Activated CD8-positive, alpha-beta T cell treated with anti-CD3 and anti-CD28 coated beads, Interleukin-2, amount 10 ng/mL, durations not matched to agents 7 days and 5 days (primary cell): ENCODE data around the gene PSEN1. TPM values are rescaled to one million over a fixed set of nuclear protein-coding genes. Genes with fewer than 3 reads are reported as not detected.
A peak's percentile ranks its signal among the peaks of the same experiment; 100 is the strongest.

Experiments used
- ATAC-seq: fragments of 150-1000 bp; cut with Tn5 transposase; one replicate; pipeline ENCODE4 v1.10.0; 2021; ENCODE audit warnings: moderate library complexity
- CTCF ChIA-PET: fragments of 350-600 bp; sonication (Branson Sonifier 250); formaldehyde crosslinking; loops from one replicate; lab custom pipeline; 2021; ENCODE audit warnings: antibody characterized with exemption; lab: Charles Lee
- POLR2A ChIA-PET: fragments of 350-600 bp; sonication (Branson Sonifier 250); formaldehyde crosslinking; loops from one replicate; lab custom pipeline; 2021; ENCODE audit warnings: antibody characterized with exemption; lab: Charles Lee
- DNase-seq: peaks from one replicate; pipeline ENCODE4 v3.0.0-alpha.2; 2020
- H3K27ac Mint-ChIP-seq: one replicate; pipeline ENCODE4 v1.8.0; 2021; ENCODE audit warnings: mild to moderate bottlenecking, mixed read lengths
- H3K27me3 Mint-ChIP-seq: one replicate; pipeline ENCODE4 v1.8.0; 2021; ENCODE audit warnings: low read depth, mixed read lengths
- H3K36me3 Mint-ChIP-seq: one replicate; pipeline ENCODE4 v1.8.0; 2021; ENCODE audit warnings: low read depth, mixed read lengths
- H3K4me1 Mint-ChIP-seq: one replicate; pipeline ENCODE4 v1.8.0; 2021; ENCODE audit warnings: low read depth, mixed read lengths
- H3K4me3 Mint-ChIP-seq: one replicate; pipeline ENCODE4 v1.8.0; 2021; ENCODE audit warnings: mild to moderate bottlenecking, mixed read lengths
- H3K9me3 Mint-ChIP-seq: one replicate; pipeline ENCODE4 v1.8.0; 2022; ENCODE audit warnings: mixed read lengths; ENCODE audit not compliant: insufficient read depth
- total RNA-seq, 2 experiments: library from RNA; stranded (reverse); gene quantifications; one replicate each; pipeline ENCODE4 v1.2.3, GENCODE V29; 2021

PSEN1 gene
- 10 to 100 TPM; 33.0 to 33.7 TPM for total RNA-seq

DNA sequence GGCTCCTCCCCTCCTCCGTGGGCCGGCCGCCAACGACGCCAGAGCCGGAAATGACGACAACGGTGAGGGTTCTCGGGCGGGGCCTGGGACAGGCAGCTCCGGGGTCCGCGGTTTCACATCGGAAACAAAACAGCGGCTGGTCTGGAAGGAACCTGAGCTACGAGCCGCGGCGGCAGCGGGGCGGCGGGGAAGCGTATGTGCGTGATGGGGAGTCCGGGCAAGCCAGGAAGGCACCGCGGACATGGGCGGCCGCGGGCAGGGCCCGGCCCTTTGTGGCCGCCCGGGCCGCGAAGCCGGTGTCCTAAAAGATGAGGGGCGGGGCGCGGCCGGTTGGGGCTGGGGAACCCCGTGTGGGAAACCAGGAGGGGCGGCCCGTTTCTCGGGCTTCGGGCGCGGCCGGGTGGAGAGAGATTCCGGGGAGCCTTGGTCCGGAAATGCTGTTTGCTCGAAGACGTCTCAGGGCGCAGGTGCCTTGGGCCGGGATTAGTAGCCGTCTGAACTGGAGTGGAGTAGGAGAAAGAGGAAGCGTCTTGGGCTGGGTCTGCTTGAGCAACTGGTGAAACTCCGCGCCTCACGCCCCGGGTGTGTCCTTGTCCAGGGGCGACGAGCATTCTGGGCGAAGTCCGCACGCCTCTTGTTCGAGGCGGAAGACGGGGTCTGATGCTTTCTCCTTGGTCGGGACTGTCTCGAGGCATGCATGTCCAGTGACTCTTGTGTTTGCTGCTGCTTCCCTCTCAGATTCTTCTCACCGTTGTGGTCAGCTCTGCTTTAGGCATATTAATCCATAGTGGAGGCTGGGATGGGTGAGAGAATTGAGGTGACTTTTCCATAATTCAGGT lies at the start of gene PSEN1:
PSEN1 (plus strand) TSS at position 121 of the 839 bp plus-strand sequence. CDS start 11,513 bp downstream, outside the sequence.
- Mint-ChIP-seq H3K27ac (peak within 1 kb of the TSS; percentile 97), H3K27me3 (no peaks in the 10 kb centered on the region), H3K4me1 (peaks cover 27% of the 10 kb centered on the region), H3K4me3 (peak within 1 kb of the TSS; percentile 80), H3K36me3 (peaks cover 36% of the 10 kb centered on the region), H3K9me3 (peaks cover 2% of the 10 kb centered on the region)
- ATAC-seq (peak; percentile 94), DNase-seq (peak; percentile 99)
- CTCF ChIA-PET, result interaction anchor here (0.7 to 1.9 kb wide), 4 partner anchors 20 to 155 kb away, joined by 3 to 5 read pairs (median 4); no protein-coding TSS in a partner anchor
- POLR2A ChIA-PET, result interaction anchor here (0.6 to 2.3 kb wide), 11 partner anchors 11 to 750 kb away, joined by 3 to 13 read pairs (median 4); partner anchors contain the start of genes RBM25, RIOX1 and ZNF410

DNA sequence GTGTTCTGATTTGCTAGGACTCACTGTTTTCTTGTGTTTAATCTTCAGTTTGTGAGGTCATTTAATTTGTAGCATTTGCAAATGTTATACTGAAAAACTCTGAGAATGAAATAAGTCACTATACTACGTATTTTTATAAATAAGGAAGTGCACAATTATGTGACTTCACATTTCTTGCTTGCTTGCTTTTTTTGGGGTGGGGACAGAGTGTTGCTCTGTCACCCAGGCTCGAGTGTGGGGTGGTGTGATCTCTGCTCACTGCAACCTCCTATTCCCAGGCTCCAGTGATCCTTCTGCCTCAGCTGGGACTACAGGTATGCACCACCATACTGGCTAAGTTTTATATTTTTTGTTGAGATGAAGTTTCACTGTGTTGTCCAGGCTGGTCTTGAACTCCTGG lies 45.3 kb upstream of the PSEN1 start:
- Mint-ChIP-seq H3K9me3 (no peaks in the 10 kb centered on the region), H3K4me1 (no peaks in the 10 kb centered on the region), H3K27ac (no peak overlapping the region), H3K4me3 (no peak overlapping the region), H3K27me3 (no peaks in the 10 kb centered on the region), H3K36me3 (peaks cover 61% of the 10 kb centered on the region)
- ATAC-seq, result no peak
- CTCF ChIA-PET, result interaction anchor here (1.9 kb wide), 1 partner anchor 11 kb away, joined by 6 read pairs; no protein-coding TSS in a partner anchor
- no peak for DNase-seq
- POLR2A ChIA-PET, result interaction anchor here (0.6 kb wide), 1 partner anchor 478 kb away, joined by 3 read pairs; the partner anchor contains the start of gene ACOT2

DNA sequence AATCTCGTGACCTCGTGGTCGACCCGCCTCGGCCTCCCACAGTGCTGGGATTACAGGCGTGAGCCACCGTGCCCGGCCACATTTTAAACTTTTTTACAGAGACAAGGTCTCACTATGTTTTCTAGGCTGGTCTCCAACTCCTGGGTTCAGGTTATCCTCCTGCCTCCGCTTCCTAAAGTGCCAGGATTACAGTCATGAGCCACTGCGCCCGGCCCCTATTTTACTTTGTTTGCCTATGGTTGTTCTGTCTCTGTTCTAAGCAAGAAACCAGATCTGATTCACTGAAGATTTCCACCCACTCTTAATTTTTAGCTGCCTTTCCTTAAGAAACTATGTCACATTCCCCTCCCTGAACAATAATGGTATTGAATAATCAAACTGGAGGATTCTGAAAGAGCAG lies 38.9 kb upstream of the PSEN1 start:
- Mint-ChIP-seq H3K4me3 (no peak overlapping the region), H3K9me3 (no peaks in the 10 kb centered on the region), H3K27me3 (no peaks in the 10 kb centered on the region), H3K4me1 (no peaks in the 10 kb centered on the region), H3K36me3 (peaks cover 54% of the 10 kb centered on the region), H3K27ac (peak overlapping the region; percentile 28)
- POLR2A ChIA-PET, result no interaction called here
- DNase-seq (no peak), ATAC-seq (no peak)
- CTCF ChIA-PET, result interaction anchor here (1.2 kb wide), 1 partner anchor 12 kb away, joined by 3 read pairs; no protein-coding TSS in a partner anchor

DNA sequence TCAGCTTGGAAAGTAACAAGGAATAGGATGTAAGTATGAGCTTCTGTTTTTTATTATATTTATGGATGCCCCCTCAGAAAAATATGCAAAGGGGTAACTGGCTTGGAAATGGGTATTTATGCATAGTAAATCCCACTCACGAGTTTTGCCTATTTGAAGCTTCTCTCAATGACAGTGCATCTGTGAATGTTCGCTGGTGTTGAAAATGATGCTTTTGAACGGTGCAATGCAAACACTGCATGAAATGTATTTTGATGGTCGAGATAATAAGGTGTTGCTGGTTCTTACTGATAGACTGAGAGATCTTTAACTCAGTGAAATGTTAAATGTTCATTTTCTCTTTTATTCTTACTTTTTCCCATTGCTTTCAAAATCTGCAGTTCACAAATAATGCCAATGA lies 36.0 kb upstream of the PSEN1 start:
- DNase-seq, result no peak
- POLR2A ChIA-PET, result interaction anchor here (0.6 kb wide), 1 partner anchor 22 kb away, joined by 3 read pairs; no protein-coding TSS in a partner anchor
- H3K36me3 Mint-ChIP-seq, result peaks cover 64% of the 10 kb centered on the region
- CTCF ChIA-PET, result interaction anchor here (1.5 kb wide), 1 partner anchor 36 kb away, joined by 4 read pairs; the partner anchor contains the start of gene PSEN1
- H3K27ac Mint-ChIP-seq, result no peak overlapping the region
- H3K27me3 Mint-ChIP-seq, result no peaks in the 10 kb centered on the region
- H3K9me3 Mint-ChIP-seq, result no peaks in the 10 kb centered on the region
- H3K4me1 Mint-ChIP-seq, result no peaks in the 10 kb centered on the region
- H3K4me3 Mint-ChIP-seq, result no peak overlapping the region
- ATAC-seq, result no peak

DNA sequence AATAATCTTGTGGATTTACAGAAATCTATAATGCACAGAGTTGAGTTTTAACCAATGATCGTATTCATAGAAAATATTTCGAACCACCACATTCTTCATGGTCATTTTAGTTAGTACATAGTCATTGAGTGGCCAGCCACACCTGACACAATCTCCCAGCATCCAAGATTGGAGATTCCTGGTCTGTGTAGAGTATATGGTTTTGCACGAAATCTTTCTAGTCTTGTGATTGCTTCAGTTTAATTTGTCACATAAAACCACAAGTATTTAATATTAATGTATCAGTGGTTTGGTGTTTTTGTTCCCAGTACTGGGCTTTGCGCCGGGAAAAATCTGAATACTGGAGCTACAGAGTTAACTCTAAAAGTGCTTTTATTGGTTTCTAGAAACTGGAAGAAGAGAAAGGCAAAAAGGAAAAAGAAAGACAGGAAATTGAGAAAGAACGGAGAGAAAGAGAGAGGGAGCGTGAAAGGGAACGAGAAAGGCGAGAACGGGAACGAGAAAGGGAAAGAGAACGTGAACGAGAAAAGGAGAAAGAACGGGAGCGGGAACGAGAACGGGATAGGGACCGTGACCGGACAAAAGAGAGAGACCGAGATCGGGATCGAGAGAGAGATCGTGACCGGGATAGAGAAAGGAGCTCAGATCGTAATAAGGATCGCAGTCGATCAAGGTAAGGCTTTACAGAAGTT lies 33.4 kb upstream of the PSEN1 start:
- no peak overlapping the region for H3K27ac Mint-ChIP-seq
- ATAC-seq (no peak), DNase-seq (no peak)
- peaks cover 62% of the 10 kb centered on the region for H3K36me3 Mint-ChIP-seq
- no peaks in the 10 kb centered on the region for H3K27me3 Mint-ChIP-seq
- no peaks in the 10 kb centered on the region for H3K9me3 Mint-ChIP-seq
- H3K4me1 Mint-ChIP-seq, result no peaks in the 10 kb centered on the region
- CTCF ChIA-PET, result interaction anchor here (1.8 kb wide), 1 partner anchor 13 kb away, joined by 6 read pairs; no protein-coding TSS in a partner anchor
- POLR2A ChIA-PET, result interaction anchor here (1.0 kb wide), 1 partner anchor 45 kb away, joined by 4 read pairs; the partner anchor contains the start of gene RBM25
- no peak overlapping the region for H3K4me3 Mint-ChIP-seq

DNA sequence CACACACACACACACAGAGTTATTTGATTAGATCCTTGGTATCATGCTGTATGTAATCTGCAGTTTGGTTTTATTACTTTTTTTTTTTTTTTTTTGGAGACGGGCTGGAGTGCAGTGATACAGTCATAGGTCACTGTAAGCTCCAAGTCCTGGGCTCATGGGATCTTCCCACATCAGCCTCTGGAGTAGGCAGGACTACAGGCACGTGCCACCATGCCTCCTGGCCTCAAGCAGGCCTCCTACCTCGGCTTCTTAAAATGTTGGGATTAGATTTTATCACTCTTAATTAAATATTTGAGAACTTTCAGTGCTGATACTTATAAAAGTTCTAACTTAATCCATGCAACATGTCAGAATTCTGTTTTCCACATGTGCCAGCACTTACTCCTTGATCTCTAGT lies 31.3 kb upstream of the PSEN1 start:
- no peak for DNase-seq
- Mint-ChIP-seq H3K9me3 (no peaks in the 10 kb centered on the region), H3K4me3 (no peak overlapping the region), H3K27me3 (no peaks in the 10 kb centered on the region), H3K27ac (no peak overlapping the region), H3K4me1 (no peaks in the 10 kb centered on the region), H3K36me3 (peaks cover 61% of the 10 kb centered on the region)
- ATAC-seq, result no peak
- CTCF ChIA-PET, result no interaction called here
- POLR2A ChIA-PET, result interaction anchor here (1.0 kb wide), 1 partner anchor 31 kb away, joined by 4 read pairs; no protein-coding TSS in a partner anchor

DNA sequence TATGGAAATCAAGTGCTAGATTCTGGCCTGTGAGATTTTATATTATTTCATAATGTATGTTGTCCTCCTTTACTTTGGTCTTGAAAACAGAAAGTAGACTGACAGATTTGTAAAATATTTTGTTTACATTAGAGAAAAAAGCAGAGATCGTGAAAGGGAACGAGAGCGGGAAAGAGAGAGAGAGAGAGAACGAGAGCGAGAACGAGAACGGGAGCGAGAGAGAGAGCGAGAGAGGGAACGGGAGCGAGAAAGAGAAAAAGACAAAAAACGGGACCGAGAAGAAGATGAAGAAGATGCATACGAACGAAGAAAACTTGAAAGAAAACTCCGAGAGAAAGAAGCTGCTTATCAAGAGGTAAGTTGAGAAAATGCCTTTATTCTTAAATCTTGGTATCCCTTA lies 30.6 kb upstream of the PSEN1 start:
- Mint-ChIP-seq H3K4me3 (no peak overlapping the region), H3K9me3 (no peaks in the 10 kb centered on the region), H3K27me3 (no peaks in the 10 kb centered on the region), H3K36me3 (peaks cover 60% of the 10 kb centered on the region), H3K4me1 (no peaks in the 10 kb centered on the region), H3K27ac (no peak overlapping the region)
- no peak for ATAC-seq
- POLR2A ChIA-PET, result no interaction called here
- CTCF ChIA-PET, result interaction anchor here (0.8 kb wide), 1 partner anchor 17 kb away, joined by 3 read pairs; no protein-coding TSS in a partner anchor
- no peak for DNase-seq

DNA sequence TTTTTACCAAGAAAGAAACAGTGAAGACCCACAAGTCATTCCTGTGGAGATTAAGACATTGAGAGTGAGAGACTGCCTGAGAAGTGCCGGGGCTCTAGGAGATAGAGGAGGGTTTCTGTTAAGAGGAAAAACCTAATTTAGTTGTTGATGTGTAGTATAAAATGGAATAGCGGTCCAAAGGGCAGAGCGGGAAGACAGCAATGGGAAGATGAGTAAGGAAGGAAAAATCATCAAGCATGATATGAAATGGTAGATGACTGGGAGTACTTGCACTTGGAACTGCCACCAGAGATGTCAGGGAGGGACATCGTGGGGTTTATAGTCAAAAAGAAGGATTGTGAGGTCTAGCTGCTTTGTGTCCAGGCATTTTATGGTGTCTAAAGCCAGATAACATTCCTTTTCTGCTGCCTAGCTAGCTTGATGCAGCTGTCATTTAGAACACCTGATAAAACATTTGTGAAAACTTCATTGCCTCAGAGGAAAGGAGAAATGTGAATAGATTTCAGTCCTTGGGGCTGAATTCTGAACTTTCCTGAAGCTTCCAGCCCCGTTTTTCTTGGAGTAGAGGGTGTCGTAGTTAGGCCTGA lies 20.1 kb upstream of the PSEN1 start:
- POLR2A ChIA-PET, result interaction anchor here (1.5 kb wide), 1 partner anchor 14 kb away, joined by 4 read pairs; no protein-coding TSS in a partner anchor
- CTCF ChIA-PET, result interaction anchor here (1.1 kb wide), 1 partner anchor 19 kb away, joined by 5 read pairs; the partner anchor contains the start of gene PSEN1

DNA sequence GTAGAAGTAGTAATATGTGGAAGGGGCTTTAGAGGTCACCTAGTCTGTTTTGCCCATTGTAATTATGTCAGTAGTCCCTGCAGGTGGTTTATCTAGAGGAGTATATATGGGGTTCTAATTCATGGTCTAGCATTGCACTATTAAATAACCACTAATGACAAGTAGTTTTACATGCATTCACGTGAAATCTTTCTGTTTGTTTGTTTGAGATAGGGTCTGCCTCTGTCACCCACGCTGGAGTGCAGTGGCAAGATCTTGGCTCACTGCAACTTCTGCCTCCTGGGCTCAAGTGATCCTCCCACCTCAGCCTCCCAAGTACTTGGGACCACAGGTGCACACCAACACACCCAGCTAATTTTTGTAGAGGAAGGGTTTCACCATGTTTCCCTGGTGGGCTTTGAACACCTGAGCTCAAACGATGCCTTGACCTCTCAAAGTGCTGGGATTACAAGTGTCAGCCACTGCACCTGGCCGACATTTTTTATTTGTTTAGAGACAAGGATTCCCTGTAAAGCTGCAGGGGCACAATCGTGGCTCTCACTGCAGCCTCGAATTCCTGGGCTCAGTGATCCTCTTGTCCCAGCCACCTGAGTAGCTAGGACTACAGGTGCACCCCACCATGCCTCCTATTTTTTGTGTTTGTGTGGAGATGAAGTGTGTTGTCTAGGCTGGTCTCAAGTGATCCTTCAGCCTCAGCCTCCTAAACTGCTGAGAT lies 12.0 kb upstream of the PSEN1 start:
- Mint-ChIP-seq H3K9me3 (no peaks in the 10 kb centered on the region), H3K4me3 (no peak overlapping the region), H3K27me3 (no peaks in the 10 kb centered on the region), H3K36me3 (peaks cover 57% of the 10 kb centered on the region), H3K27ac (no peak overlapping the region), H3K4me1 (no peaks in the 10 kb centered on the region)
- ChIA-PET POLR2A (interaction anchor here (1.0 kb wide), 1 partner anchor 13 kb away, joined by 3 read pairs; no protein-coding TSS in a partner anchor), CTCF (no interaction called here)
- no peak for DNase-seq
- no peak for ATAC-seq

More for the DNA sequence above, 20.1 kb upstream of the PSEN1 start:
- Mint-ChIP-seq H3K36me3 (peaks cover 53% of the 10 kb centered on the region), H3K9me3 (no peaks in the 10 kb centered on the region), H3K4me3 (no peak overlapping the region), H3K27me3 (no peaks in the 10 kb centered on the region), H3K27ac (no peak overlapping the region), H3K4me1 (no peaks in the 10 kb centered on the region)
- ATAC-seq, result no peak
- no peak for DNase-seq

DNA sequence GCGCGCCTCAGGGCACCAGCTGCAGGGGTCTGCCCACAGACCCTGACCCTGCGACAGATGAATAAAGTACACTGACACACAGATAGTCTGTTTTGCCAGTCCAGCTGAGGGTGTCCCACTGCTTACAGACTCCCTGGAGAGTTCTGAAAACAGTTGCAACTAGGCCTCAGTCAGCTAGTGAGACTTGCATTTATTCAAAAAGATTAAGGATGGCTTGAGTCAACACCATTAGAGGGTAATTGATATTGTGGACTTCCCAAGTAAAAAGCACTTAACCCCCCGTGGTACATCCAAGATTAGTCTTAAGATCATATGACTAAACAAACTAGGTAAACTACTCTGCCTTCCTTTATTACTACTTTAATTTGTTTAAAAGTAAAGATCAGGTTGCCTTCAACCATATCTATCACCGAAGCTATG lies 11.1 kb upstream of the PSEN1 start:
- no peak overlapping the region for H3K4me3 Mint-ChIP-seq
- DNase-seq, result no peak
- H3K36me3 Mint-ChIP-seq, result peaks cover 48% of the 10 kb centered on the region
- ATAC-seq, result no peak
- POLR2A ChIA-PET, result interaction anchor here (1.6 kb wide), 1 partner anchor 11 kb away, joined by 8 read pairs; the partner anchor contains the start of gene PSEN1
- no peaks in the 10 kb centered on the region for H3K9me3 Mint-ChIP-seq
- no peaks in the 10 kb centered on the region for H3K27me3 Mint-ChIP-seq
- no peak overlapping the region for H3K27ac Mint-ChIP-seq
- CTCF ChIA-PET, result no interaction called here
- no peaks in the 10 kb centered on the region for H3K4me1 Mint-ChIP-seq
